ENCODE data around the gene AJM1.
"Not testable (repeated sequence)": the region's sequence is repeated elsewhere in the genome, so short reads cannot be mapped to it uniquely, and the experiment has no call there.

GRCh38 chr9:136841646-136842379, 465 bp upstream of the AJM1 start:
- not testable (repeated sequence) for TF ChIP-seq POLR2A, TAF1, POLR2AphosphoS5, POU2F2 (IDR thresholded peaks at IDR 0.05; ENCODE audit: low read depth, low read length)

All from GM12891 (cell line).